Astrocyte (in vitro differentiated cells and primary cell): ENCODE results near the gene KRTAP10-8. TPM values are rescaled to one million over a fixed set of nuclear protein-coding genes. Genes with fewer than 3 reads are reported as not detected.

Source experiments
- DNase-seq: peaks from one replicate; pipeline ENCODE4 v3.0.0-alpha.2; 2010; ENCODE audit warnings: low read depth
- FAIRE-seq: peaks from 2 replicates; lab custom pipeline; 2011; peaks lifted over from hg19 to GRCh38; lab: Jason Lieb, UNC
- H2AFZ ChIP-seq: 2 replicates; pipeline ENCODE4 v1.6.0; 2012; ENCODE audit warnings: low read depth, low read length, inconsistent platforms
- H3K27ac ChIP-seq: 2 replicates; pipeline ENCODE4 v1.5.1; 2011; ENCODE audit warnings: low read depth, low read length, inconsistent platforms
- H3K27me3 ChIP-seq: 2 replicates; pipeline ENCODE4 v1.6.0; 2011; ENCODE audit warnings: low read length, inconsistent platforms; ENCODE audit not compliant: insufficient read depth
- H3K36me3 ChIP-seq: 2 replicates; pipeline ENCODE4 v1.5.1; 2011; ENCODE audit warnings: low read length, inconsistent platforms; ENCODE audit not compliant: insufficient read depth
- H3K4me1 ChIP-seq: 2 replicates; pipeline ENCODE4 v1.5.1; 2011; ENCODE audit warnings: low read length, inconsistent platforms; ENCODE audit not compliant: insufficient read depth
- H3K4me2 ChIP-seq: 2 replicates; pipeline ENCODE4 v1.6.0; 2012; ENCODE audit warnings: low read length, inconsistent platforms
- H3K4me3 ChIP-seq: 2 replicates; pipeline ENCODE4 v1.5.1; 2011; ENCODE audit warnings: low read depth, mild to moderate bottlenecking, low read length, inconsistent platforms; ENCODE audit not compliant: insufficient read depth
- H3K79me2 ChIP-seq: 2 replicates; pipeline ENCODE4 v1.6.0; 2012; ENCODE audit warnings: mild to moderate bottlenecking, low read length, inconsistent platforms; ENCODE audit not compliant: insufficient read depth
- H3K9ac ChIP-seq: 2 replicates; pipeline ENCODE4 v1.6.0; 2012; ENCODE audit warnings: mild to moderate bottlenecking, low read length, inconsistent platforms
- H3K9me3 ChIP-seq: 2 replicates; pipeline ENCODE4 v1.5.1; 2012; ENCODE audit warnings: low read depth, mild to moderate bottlenecking, low read length, inconsistent platforms; ENCODE audit not compliant: insufficient read depth
- H4K20me1 ChIP-seq: 2 replicates; pipeline ENCODE4 v1.6.0; 2012; ENCODE audit warnings: low read length, inconsistent platforms; ENCODE audit not compliant: insufficient read depth
- H3K27ac Mint-ChIP-seq: one replicate; pipeline ENCODE4 v1.8.0; 2021; ENCODE audit warnings: mild to moderate bottlenecking, mixed read lengths; ENCODE audit not compliant: unreplicated experiment
- H3K27me3 Mint-ChIP-seq: one replicate; pipeline ENCODE4 v1.8.0; 2021; ENCODE audit warnings: low read depth, mixed read lengths; ENCODE audit not compliant: unreplicated experiment
- H3K36me3 Mint-ChIP-seq: one replicate; pipeline ENCODE4 v1.8.0; 2021; ENCODE audit warnings: low read depth, mixed read lengths; ENCODE audit not compliant: unreplicated experiment
- H3K4me1 Mint-ChIP-seq: one replicate; pipeline ENCODE4 v1.8.0; 2021; ENCODE audit warnings: low read depth, mixed read lengths; ENCODE audit not compliant: unreplicated experiment
- H3K4me3 Mint-ChIP-seq: one replicate; pipeline ENCODE4 v1.8.0; 2021; ENCODE audit warnings: mild to moderate bottlenecking, moderate library complexity, mixed read lengths; ENCODE audit not compliant: unreplicated experiment
- H3K9me3 Mint-ChIP-seq: one replicate; pipeline ENCODE4 v1.8.0; 2021; ENCODE audit warnings: mild to moderate bottlenecking, mixed read lengths; ENCODE audit not compliant: unreplicated experiment
- EZH2 ChIP-seq: IDR thresholded peaks from 2 replicates; pipeline ENCODE4 v1.6.1; 2012; ENCODE audit warnings: mild to moderate bottlenecking, low read length, inconsistent platforms; ENCODE audit not compliant: insufficient read depth
- total RNA-seq: library from RNA; stranded (reverse); gene quantifications from 2 replicates; pipeline ENCODE4 v1.2.1, GENCODE V29; 2021
- TF ChIP-seq, protein P1 (sequence below): IDR thresholded peaks from 2 replicates; pipeline ENCODE4 v1.5.1; 2011; ENCODE audit warnings: low read depth, mild to moderate bottlenecking, inconsistent platforms, low read length, moderate library complexity; ENCODE audit not compliant: insufficient read depth

Gene KRTAP10-8
- total RNA-seq, 1 donor from 2014 or later, result not detected

DNA sequence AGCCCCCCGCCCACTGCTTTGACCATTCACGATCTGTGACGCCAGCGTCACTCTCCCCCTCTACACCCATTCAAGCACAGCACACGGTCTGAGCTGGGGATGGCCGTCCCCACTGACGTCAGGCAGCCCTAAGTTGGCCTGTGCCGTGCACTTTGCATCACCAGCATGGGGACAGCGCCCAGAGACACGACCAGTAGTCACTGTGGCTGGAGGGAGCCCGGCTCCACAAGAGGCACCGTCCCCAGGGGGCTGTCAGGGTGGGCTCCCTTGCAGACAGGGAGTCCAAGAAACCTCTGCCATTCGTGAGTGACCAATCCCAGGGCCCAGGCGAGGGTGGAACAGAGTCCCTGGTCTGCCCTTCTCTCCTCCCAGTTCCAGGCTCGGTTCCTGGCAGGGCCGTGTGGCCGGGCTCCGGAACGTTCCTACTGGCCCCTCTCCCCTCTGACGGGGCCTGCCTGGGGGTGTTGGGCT, 2.3 kb downstream of the KRTAP10-8 start:
- Mint-ChIP-seq H3K36me3 (peaks cover 2% of the 10 kb centered on the region), H3K27me3 (peaks cover 19% of the 10 kb centered on the region), H3K4me3 (no peak overlapping the region), H3K9me3 (peaks cover 33% of the 10 kb centered on the region), H3K27ac (no peak overlapping the region), H3K4me1 (no peaks in the 10 kb centered on the region)
- Histone ChIP-seq H3K36me3 (no peaks in the 10 kb centered on the region), H3K27me3 (no peaks in the 10 kb centered on the region), H3K79me2 (no peaks in the 10 kb centered on the region), H3K4me3 (no peak overlapping the region), H3K4me1 (no peaks in the 10 kb centered on the region), H3K4me2 (no peak overlapping the region), H2AFZ (no peak overlapping the region), H4K20me1 (no peaks in the 10 kb centered on the region), H3K9ac (no peak overlapping the region), H3K27ac (no peak overlapping the region), H3K9me3 (peaks cover 9% of the 10 kb centered on the region)
- FAIRE-seq, result no peak
- TF ChIP-seq EZH2, result no peak
- TF ChIP-seq, protein P1, sequence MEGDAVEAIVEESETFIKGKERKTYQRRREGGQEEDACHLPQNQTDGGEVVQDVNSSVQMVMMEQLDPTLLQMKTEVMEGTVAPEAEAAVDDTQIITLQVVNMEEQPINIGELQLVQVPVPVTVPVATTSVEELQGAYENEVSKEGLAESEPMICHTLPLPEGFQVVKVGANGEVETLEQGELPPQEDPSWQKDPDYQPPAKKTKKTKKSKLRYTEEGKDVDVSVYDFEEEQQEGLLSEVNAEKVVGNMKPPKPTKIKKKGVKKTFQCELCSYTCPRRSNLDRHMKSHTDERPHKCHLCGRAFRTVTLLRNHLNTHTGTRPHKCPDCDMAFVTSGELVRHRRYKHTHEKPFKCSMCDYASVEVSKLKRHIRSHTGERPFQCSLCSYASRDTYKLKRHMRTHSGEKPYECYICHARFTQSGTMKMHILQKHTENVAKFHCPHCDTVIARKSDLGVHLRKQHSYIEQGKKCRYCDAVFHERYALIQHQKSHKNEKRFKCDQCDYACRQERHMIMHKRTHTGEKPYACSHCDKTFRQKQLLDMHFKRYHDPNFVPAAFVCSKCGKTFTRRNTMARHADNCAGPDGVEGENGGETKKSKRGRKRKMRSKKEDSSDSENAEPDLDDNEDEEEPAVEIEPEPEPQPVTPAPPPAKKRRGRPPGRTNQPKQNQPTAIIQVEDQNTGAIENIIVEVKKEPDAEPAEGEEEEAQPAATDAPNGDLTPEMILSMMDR, result no peak
- DNase-seq, result no peak

DNA sequence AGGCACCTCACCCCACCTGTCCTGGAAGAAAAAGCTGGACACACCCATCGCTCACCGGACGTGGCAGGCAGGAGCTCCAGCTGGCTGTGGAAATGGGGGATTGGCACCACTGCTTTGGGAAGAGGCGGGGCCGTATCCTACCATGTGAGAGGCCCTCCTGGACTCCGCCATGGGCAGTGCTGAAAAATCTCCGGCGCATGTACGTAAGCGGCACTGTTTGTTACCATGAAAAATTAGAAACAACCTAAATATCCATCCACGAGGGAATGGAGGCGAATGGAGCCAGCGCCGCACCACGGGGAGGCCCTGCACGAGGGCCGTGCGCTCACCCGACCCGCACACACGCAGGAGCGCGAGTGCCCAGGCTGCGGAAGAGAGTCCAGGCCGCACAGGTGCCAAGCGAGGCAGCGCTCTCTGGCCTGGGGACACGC, 3.1 kb downstream of the KRTAP10-8 start:
- H3K27me3 ChIP-seq, result no peaks in the 10 kb centered on the region
- no peak for DNase-seq
- H3K27ac ChIP-seq, result no peak overlapping the region
- Mint-ChIP-seq H3K27ac (no peak overlapping the region), H3K27me3 (peaks cover 19% of the 10 kb centered on the region), H3K4me1 (no peaks in the 10 kb centered on the region), H3K9me3 (peaks cover 37% of the 10 kb centered on the region), H3K36me3 (peaks cover 2% of the 10 kb centered on the region), H3K4me3 (no peak overlapping the region)
- no peak overlapping the region for H3K9ac ChIP-seq
- H3K79me2 ChIP-seq, result no peaks in the 10 kb centered on the region
- H2AFZ ChIP-seq, result no peak overlapping the region
- TF ChIP-seq, protein P1, result no peak
- no peak for TF ChIP-seq EZH2
- no peaks in the 10 kb centered on the region for H3K36me3 ChIP-seq
- no peak for FAIRE-seq
- H3K4me3 ChIP-seq, result no peak overlapping the region
- no peak overlapping the region for H3K4me2 ChIP-seq
- H4K20me1 ChIP-seq, result no peaks in the 10 kb centered on the region
- no peaks in the 10 kb centered on the region for H3K4me1 ChIP-seq
- peaks cover 9% of the 10 kb centered on the region for H3K9me3 ChIP-seq

DNA sequence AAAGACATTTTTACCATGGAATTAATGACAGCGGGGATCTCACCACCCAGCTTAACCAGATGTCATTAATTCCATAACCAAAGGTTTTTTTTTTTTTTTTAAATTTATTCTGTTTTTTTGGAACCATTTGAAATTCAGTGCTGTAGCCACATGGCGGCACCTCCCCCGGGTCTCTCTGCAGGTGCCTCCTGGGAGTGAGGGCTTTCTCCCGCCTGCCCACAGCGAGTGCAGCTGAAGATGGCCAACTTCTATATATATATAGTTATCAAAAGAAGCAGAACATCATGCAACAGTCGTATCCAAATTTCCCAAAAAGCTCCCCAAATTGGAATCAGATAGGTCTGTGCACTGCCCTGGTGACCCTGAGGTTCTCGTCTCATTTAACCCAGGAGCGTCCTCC, 3.6 kb downstream of the KRTAP10-8 start:
- no peaks in the 10 kb centered on the region for H3K4me1 ChIP-seq
- Mint-ChIP-seq H3K9me3 (peaks cover 35% of the 10 kb centered on the region), H3K4me3 (no peak overlapping the region), H3K36me3 (peaks cover 2% of the 10 kb centered on the region), H3K27me3 (peaks cover 19% of the 10 kb centered on the region), H3K27ac (no peak overlapping the region), H3K4me1 (no peaks in the 10 kb centered on the region)
- no peak overlapping the region for H3K9ac ChIP-seq
- no peaks in the 10 kb centered on the region for H4K20me1 ChIP-seq
- H3K27me3 ChIP-seq, result no peaks in the 10 kb centered on the region
- no peak for FAIRE-seq
- H2AFZ ChIP-seq, result no peak overlapping the region
- H3K27ac ChIP-seq, result no peak overlapping the region
- H3K9me3 ChIP-seq, result peaks cover 9% of the 10 kb centered on the region
- H3K79me2 ChIP-seq, result no peaks in the 10 kb centered on the region
- TF ChIP-seq EZH2, result no peak
- TF ChIP-seq, protein P1, result no peak
- H3K4me3 ChIP-seq, result no peak overlapping the region
- H3K4me2 ChIP-seq, result no peak overlapping the region
- H3K36me3 ChIP-seq, result no peaks in the 10 kb centered on the region
- DNase-seq, result no peak
